Medulla oblongata (tissue), 1 donor: Measurements from ENCODE around the gene RIMBP2.

ENCODE experiments used
- DNase-seq: peaks from one replicate; pipeline ENCODE4 v3.0.0-alpha.2; 2015; ENCODE audit errors: extremely low spot score

RIMBP2 gene

GRCh38 chr12:130683811-130684210 lies 32.3 kb downstream of the RIMBP2 start:
- DNase-seq, result no peak

- DNase-seq, result no peak
Observed at GRCh38 chr12:130683080-130683479, 33.0 kb downstream of the RIMBP2 start.

- DNase-seq, result no peak
Observed at GRCh38 chr12:130680451-130680990, 35.6 kb downstream of the RIMBP2 start.

- no peak for DNase-seq
Observed at GRCh38 chr12:130677957-130678558, 38.0 kb downstream of the RIMBP2 start.

GRCh38 chr12:130675791-130676190 lies 40.3 kb downstream of the RIMBP2 start:
- DNase-seq, result no peak

- DNase-seq, result no peak
Observed at GRCh38 chr12:130675121-130675520, 41.0 kb downstream of the RIMBP2 start.

GRCh38 chr12:130674676-130675075 lies 41.4 kb downstream of the RIMBP2 start:
- DNase-seq, result no peak

GRCh38 chr12:130673036-130673705 lies 42.9 kb downstream of the RIMBP2 start:
- no peak for DNase-seq

- no peak for DNase-seq
Observed at GRCh38 chr12:130672089-130672820, 43.8 kb downstream of the RIMBP2 start.

- DNase-seq, result no peak
Observed at GRCh38 chr12:130671556-130671955, 44.5 kb downstream of the RIMBP2 start.

- DNase-seq, result no peak
Observed at GRCh38 chr12:130669797-130670196, 46.3 kb downstream of the RIMBP2 start.

- DNase-seq, result no peak
Observed at GRCh38 chr12:130669205-130669557, 46.9 kb downstream of the RIMBP2 start.

GRCh38 chr12:130668286-130669204 lies 47.6 kb downstream of the RIMBP2 start:
- no peak for DNase-seq

GRCh38 chr12:130667421-130667960 lies 48.6 kb downstream of the RIMBP2 start:
- DNase-seq, result no peak

- DNase-seq, result no peak
Observed at GRCh38 chr12:130666645-130667044, 49.5 kb downstream of the RIMBP2 start.

- DNase-seq, result no peak
Observed at GRCh38 chr12:130665753-130666152, 50.3 kb downstream of the RIMBP2 start.

GRCh38 chr12:130664772-130665171 lies 51.3 kb downstream of the RIMBP2 start:
- DNase-seq, result no peak

GRCh38 chr12:130664252-130664651 lies 51.8 kb downstream of the RIMBP2 start:
- no peak for DNase-seq

- no peak for DNase-seq
Observed at GRCh38 chr12:130663514-130663913, 52.6 kb downstream of the RIMBP2 start.

GRCh38 chr12:130661486-130662255 lies 54.4 kb downstream of the RIMBP2 start:
- DNase-seq, result no peak

- DNase-seq, result no peak
Observed at GRCh38 chr12:130661059-130661458, 55.0 kb downstream of the RIMBP2 start.
